ENCODE data around the gene ZNF652.
"Not testable (repeated sequence)": the region's sequence is repeated elsewhere in the genome, so short reads cannot be mapped to it uniquely, and the experiment has no call there.

Gene ZNF652

DNA sequence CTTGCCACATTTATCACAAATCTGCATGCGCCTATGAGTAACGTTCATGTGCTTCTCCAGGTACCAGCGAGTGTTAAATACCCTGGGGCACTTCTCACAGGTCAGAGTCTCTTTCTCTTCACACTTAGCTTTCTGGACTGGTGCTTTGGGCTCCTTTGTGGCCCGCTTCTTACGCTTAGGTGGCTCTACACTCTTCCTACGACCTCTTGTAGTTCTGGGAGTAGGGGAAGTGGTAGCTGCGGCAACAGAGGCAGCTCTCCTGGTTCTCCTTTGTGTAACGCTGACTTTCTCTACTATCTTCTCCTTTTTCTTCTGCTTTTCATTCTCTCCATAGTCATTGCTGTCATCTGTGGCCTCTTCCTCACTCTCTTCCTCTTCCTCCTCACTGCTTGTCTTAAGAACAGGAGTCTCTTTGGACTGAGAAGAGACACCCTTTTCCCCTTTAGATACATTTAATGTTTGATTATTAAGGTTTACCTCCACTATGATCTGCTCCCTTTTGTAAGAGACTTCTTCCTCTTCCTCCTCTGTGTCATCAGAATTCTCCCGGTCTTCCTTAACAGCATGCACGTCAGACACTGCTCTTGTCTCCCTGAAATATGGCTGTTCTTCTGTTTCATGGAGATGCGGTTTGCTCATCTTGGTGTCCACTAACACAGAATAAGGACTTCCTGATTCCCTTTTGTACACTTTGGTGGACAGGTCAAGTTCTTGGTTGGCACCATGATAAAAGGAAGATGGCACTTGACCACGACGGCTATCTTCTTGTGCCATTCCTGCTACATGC lies 45.0 kb downstream of the ZNF652 start:
- DNase-seq (ENCODE audit: low read depth in 2 of 3, low spot score in 2 of 3), result no peak

DNA sequence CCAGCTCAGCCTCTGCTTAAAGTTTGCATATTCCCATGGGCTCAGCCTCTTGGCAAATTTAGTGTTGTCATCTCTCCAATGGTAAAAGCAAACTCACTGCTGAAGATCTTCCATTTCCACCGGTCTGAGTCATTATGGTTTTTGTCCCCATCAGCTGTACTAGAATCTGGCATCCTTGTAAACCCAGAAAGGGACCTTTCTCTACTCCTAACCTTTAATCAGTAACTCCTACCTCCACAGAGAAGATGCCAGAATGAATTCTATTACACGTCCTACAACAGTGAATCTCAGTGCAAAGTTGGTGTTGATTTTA lies 45.8 kb downstream of the ZNF652 start:
- no peak for DNase-seq (ENCODE audit: low read depth in 2 of 3, low spot score in 2 of 3)

DNA sequence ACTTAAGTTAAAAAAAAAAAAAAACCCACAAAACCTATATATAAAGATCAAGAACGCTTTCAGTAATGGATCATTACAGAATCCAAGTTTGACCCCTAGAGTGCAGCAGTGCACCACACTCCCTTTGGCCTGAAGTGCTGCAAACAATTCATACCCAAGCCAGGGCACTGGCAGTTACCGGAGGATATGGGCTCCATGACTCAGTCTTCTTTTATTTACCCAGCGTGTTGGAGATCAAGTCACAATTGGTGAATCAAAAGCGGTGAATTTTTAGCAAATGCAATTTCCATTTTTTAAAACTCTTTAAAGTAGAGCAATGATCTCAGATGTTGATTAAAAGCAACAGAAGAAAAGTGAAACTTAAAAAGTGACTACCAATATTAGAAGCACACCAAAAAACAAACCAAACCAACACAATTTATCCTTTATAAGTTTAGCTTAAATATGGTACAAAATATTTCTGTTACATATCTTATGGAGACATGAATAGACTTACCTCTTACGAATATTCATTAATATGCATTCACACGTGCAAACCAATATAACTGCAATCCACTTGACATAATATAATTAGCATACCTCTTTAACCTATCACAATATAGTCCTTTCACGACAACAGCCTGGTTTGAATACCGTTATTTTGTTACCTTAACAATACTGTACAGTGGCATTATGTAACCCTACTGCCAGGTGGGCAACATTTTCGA lies 46.3 kb downstream of the ZNF652 start:
- peak; percentile 17 to 50 (median 48) for DNase-seq (ENCODE audit: low read depth in 2 of 3, low spot score in 2 of 3)

DNA sequence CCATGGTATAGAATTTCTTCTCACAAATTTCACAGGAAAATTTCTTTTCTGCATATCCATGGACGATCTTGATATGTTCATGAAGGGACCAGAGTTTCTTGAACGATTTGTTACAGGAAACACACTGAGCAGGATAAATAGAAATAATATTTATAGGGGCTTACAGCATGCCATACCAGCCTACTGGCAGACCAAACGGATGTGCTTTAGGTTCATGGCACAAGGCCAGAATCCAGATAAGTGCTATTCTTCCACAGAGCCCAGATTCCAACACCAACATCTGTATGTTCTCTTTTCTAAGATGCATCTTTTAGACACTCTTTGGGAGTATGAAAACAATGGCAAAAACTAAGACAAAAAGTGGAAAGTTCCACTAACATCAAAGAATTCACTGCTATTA lies 49.3 kb downstream of the ZNF652 start:
- no peak for DNase-seq (ENCODE audit: low read depth in 2 of 3, low spot score in 2 of 3)

DNA sequence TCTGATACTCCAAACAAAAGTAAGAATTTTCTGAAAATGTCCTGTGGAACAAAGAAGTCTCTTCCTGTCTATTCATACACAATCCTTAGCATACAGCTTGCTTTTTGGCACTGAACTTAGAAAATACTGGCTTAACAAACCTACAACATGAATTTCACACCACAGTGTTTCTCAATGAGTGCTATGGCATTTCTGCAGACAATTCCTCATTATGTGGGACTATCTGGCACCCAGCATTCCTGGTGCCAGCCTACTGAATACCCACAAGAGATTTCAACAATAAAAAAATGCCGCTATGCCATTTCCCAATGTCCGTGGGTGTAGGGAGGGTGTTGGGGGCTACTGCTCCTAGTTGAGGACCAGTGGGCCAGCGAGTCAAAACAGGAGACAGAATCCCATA lies 62.1 kb downstream of the ZNF652 start:
- no peak for DNase-seq (ENCODE audit: low read depth in 2 of 3, low spot score in 2 of 3)

DNA sequence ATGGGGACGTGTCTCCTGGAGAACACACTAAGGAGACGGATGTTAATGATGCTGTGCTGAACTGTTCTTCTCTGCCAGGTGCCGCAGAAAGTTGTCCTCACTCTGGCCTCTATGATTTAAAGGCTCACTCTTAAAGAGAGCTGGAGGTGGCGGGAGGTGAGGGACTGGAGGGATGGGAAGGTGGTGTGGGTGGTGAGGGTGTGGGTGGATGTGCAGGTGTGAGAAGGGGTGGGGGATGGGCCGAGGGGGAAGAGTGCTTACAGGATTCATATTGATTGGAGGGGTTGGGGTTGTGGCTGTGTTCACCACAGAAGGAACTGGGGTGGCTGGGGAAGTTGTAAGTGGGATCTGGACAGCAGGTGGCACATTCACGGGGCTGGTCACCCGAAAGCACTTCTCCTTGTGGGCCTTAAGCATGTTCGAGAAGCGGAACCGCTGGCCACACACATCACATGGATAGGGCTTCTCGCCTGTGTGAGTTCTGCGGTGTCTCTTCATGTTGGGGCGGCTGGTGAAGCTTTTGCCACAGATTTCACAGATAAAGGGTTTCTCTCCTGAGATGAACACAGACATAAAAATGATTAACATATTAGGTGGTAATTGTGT lies 63.6 kb downstream of the ZNF652 start:
- DNase-seq (ENCODE audit: low read depth in 2 of 3, low spot score in 2 of 3), result no peak

DNA sequence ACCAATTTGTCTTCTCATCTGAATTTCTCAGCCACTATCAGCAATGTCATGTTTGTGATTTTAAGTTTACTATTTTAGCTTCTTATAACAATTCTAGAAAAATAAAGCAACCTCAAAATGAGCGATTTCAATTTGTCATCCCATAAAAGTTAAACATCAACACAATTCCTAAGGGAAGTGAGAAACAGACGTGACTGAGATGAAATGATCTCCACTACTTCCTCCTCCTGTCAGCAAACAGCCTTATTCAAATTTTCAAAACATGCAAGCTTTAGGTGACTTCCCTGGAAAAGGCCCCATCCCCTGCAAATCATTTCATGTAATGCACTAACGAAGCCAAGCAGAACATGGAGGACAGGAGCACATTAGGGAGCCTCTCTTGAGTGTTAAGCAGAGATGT lies 64.9 kb downstream of the ZNF652 start:
- DNase-seq (ENCODE audit: low read depth in 2 of 3, low spot score in 2 of 3), result no peak

DNA sequence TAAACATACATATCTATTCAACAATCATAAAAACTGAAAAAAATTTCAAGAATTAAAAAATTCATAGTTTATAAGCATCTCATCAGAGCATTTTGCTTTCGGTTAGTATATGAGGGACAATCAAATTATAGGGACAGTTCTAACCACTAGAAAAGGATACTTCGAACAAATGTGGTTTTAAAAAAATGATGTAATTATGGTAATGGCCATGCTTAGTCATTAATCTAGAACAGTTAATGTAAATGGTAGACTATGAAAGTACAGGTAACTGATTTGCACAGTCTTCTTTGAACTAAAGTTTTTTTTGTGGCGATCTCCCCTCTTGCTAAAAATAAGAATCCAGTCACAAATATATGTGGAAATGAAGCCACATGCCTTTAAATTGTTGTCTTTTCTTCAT lies 67.9 kb downstream of the ZNF652 start:
- DNase-seq (ENCODE audit: low read depth in 2 of 3, low spot score in 2 of 3), result no peak

DNA sequence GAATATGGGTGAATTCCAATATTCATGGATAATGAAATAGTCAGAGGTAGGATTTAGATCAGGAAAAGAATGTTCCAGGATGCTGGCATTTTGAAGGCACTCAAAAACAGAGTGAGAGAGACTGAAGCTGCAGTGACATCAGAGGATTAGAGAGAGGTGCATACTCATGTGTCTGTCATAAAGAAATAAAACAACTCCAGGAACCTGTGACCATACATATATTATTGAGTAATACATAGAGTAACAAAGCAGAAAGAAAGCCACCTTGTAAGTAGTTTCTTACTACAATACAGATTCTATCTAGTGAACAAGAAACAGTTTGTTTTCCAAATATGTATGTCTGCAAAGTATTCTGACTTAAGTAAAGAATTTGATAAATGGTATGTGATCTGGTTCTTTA lies 69.1 kb downstream of the ZNF652 start:
- DNase-seq (ENCODE audit: low read depth in 2 of 3, low spot score in 2 of 3), result no peak

DNA sequence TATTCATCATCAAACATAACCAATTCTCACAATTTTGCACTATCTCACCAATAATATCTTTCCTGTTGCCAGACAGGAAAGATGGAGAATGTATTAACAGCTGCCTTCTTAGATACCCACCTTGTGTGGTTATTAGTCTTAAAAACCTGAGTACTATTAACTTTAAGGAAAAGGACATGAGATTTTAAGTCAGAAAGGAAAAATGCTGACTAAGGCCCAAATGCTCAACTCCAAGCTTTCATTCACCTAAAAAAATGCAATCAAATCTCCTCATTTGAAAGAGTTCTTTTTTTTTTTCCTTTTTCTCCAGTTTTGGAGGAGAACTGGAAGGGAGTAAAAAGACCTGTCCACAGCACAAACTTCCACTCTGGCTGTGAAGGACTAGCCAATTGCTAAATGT lies 70.1 kb downstream of the ZNF652 start:
- DNase-seq (ENCODE audit: low read depth in 2 of 3, low spot score in 2 of 3), result no peak

DNA sequence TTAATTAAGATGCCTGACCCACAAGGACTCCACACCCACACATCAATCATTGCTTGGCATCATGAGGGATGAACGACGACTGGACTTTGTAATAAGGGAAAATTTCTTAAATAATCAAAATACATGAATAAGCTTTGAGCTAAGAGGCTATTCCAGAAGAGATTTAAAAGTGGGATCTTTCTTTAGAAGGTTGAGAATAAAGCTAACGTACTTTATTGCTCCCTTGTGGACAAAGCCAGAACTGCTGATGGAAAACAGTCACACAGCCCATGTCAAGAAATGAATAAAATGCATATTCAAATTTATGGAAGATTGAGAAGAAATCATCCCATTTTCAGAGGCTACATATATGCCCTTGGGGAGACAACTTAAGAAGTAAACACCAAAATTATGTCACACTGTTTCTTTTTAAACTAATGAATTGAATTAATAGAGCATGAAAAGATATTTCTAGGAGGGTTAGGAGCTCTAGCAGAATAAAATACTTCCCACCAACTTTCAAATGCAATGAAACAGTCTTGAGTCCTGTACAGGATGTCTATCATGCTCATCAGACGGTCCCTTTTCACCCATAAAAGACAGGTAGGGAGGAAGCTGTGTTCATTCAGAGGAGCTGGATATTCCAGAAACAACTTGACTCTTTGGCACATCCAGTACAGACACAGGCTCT lies 71.2 kb downstream of the ZNF652 start:
- no peak for DNase-seq (ENCODE audit: low read depth in 2 of 3, low spot score in 2 of 3)

DNA sequence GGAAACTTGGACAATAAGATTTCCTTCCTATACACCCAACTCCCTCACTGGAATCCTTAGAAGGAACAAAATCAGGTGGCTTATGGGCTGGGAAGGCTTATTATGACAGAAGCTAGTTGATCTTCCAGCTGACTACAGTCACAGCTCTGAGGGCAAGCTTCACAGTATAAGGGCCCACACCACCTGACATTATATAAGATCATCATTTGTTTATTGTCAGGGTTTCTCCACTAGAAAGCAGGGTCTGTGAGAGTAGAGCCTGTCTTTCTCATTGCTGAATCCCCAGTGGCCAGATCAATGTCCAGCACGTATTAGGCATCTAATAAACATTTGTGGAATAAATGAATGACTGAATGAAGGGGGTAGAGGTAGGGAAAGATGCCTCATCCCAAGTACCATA lies 73.7 kb downstream of the ZNF652 start:
- no peak for DNase-seq (ENCODE audit: low read depth in 2 of 3, low spot score in 2 of 3)

DNA sequence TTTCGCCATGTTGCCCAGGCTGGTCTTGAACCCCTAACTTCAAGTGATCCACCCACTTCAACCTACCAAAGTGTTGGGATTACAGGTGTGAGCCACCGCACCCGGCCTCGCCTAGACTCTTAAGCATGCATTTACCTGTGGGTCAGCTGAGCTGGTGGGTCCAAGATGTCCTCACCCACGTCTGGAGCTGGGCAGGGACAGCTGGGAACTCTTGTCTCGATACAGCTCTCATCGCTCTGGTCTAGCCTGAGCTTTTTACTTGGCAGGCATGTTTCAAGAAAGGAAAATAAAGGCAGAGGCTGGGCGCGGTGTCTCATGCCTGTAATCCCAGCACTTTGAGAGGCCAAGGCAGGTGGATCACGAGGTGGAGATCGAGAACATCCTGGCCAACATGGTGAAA lies 74.6 kb downstream of the ZNF652 start:
- DNase-seq (ENCODE audit: low read depth in 2 of 3, low spot score in 2 of 3), result no peak

DNA sequence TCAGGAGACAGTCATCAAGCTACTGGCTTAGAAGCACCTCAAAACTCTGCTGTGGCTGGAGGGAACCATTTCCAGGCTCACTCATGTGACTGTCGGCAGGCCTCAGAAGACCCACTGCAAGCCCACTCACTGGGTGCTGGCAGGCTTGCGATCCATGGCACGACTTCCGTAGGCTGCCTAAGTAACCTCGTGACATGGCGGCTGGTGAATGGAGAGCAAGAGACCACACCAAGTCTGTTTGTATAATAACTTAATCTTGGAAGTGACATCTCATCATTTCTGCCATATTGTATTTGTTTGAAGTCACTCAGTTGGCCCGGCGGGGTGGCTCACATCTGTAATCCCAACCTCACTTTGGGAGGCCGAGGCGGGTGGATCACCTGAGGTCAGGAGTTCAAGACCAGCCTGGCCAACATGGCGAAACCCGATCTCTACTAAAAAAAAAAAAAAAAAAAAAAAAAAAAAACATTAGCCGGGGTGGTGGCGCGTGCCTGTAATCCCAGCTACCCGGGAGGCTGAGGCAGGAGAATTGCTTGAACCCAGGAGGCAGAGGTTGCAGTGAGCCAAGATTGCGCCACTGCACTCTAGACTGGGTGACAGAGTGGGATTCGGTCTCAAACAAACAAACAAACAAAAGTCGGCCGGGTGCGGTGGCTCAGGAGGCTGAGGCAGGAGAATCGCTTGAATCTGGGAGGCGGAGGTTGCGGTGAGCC lies 75.6 kb downstream of the ZNF652 start:
- not testable (repeated sequence) for DNase-seq (ENCODE audit: low read depth in 2 of 3, low spot score in 2 of 3)

DNA sequence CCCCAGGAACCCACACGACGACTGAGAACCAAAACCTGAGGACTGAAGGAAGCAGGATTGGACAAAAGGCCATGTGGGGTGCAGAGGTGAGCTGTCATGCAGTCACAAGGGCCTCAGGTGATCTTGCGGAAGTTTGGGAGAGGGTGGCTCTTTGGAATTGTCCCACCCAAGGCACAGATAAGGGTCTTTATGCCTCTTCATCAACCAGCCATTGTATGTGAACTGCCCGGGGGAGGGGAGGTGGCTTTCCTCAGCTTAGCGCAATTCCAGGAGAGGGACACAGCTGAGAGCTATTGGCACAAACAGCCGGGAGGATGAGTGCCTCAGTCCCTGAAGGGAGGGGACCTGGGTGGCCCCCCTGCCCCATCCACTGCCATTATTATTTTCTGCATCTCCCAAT lies 76.3 kb downstream of the ZNF652 start:
- no peak for DNase-seq (ENCODE audit: low read depth in 2 of 3, low spot score in 2 of 3)

DNA sequence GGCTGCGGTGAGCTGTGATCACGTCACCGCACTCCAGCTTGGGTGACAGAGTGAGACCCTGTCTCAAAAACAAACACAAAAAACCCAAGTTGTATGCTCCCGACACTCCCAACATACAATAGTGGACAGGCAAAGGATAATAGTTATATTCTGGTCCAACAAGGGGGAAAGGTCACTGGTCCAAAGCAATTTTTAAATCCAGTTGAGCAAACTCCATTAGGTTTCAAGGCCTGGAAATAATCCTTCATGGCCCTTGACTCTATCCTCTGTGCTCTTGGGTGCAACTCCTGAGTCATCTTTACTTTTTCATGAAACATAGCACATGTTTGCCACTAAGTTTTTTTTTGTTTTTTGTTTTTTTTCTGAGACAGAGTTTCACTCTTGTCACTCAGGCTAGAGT lies 81.1 kb downstream of the ZNF652 start:
- DNase-seq (ENCODE audit: low read depth in 2 of 3, low spot score in 2 of 3), result no peak

DNA sequence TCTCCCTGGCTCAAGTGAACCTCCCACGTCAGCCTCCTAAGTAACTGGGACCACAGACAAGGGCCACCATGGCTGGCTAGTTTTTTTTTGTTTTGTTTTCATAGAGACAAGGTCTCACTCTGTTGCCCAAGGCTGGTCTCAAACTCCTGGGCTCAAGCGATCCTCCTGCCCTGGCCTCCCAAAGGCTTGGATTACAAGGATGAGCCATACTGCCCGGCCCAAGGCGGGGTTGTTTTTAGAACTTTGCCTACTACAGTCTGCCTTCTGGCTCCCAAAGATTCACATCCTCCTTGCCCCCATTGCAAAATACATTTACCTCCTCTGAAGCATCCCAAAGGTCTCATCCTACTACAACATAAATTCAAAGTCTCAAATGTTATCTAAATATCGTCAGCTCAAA lies 82.0 kb downstream of the ZNF652 start:
- no peak for DNase-seq (ENCODE audit: low read depth in 2 of 3, low spot score in 2 of 3)

DNA sequence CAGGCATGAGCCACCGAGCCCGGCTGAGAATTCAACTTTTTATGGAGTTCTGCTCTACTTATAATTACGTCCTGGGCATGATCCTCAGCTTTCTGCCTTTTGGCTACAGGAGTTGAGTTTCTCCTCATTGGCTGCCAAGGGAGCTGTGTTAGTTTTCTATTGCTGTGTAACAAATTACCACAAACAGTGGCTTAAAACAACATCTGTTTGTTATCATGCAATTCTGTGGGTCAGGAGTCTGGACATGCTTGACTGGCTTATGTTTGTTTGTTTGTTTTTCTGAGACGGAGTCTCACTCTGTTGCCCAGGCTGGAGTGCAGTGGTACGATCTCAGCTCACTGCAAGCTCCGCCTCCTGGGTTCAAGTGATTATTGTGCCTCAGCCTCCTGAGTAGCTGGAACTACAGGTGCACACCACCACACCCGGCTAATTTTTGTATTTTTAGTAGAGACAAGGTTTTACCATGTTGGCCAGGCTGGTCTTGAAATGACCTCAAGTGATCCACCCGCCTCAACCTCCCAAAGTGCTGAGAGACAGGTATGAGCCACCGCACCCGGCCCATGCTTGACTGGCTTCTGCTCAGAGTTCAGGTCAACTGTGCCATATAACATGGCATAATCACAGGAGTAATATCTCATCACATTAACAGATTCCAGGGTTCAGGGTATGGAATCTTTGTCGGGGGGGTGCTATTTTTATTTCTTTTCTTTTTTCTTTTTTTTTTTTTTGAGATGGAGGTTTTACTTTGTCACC lies 82.6 kb downstream of the ZNF652 start:
- not testable (repeated sequence) for DNase-seq (ENCODE audit: low read depth in 2 of 3, low spot score in 2 of 3)

DNA sequence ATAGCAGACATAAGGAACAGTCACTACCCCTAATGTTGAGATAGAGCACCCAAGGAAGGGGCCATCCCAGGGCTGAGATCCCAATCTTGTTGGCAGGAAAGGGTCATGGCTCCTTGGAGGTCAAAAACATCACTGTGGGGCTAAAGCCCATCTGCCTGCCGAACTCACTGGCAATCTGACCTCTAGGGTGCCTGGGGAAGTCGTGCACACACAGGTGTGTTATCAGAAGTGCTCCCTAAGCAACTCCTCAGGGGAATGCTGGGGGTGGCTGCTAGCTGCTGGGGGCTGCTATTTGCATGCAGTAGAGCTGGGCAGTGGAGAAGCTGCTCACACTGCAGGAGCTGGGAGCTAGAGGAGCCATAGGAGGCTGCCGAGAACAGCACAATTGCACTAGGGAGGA lies 84.0 kb downstream of the ZNF652 start:
- DNase-seq (ENCODE audit: low read depth in 2 of 3, low spot score in 2 of 3), result no peak

DNA sequence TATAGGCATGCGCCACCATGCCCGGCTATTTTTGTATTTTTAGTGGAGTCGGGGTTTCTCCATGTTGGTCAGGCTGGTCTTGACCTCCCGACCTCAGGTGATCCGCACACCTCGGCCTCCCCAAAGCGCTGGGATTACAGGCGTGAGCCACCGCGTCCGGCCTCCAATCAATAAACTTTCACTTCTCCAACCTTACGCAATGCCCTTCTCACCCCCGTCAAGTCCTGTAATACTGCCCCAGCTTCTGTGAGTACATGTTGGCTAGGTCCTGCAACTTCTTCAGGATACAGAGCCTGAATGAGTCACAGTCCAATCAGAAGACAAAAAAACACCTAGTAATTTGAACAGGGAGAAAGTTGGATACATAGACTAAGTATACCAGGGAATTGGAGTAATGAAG lies 84.4 kb downstream of the ZNF652 start:
- no peak for DNase-seq (ENCODE audit: low read depth in 2 of 3, low spot score in 2 of 3)

DNA sequence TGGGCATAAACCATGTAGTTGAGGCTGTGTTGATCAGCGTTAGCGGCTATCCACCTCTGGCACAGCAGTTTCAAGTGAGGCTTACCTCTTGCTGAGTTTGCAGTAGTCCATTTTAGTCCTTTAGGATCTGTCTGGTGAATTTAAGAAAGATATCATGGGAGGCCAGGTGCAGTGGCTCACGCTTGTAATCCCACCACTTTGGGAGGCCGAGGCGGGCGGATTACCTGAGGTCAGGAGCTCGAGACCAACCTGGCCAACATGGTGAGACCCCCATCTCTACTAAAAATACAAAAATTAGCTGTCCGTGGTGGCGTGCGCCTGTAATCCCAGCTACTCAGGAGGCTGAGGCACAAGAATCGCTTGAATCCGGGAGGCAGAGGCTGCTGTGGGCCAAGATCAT lies 86.1 kb downstream of the ZNF652 start:
- DNase-seq (ENCODE audit: low read depth in 2 of 3, low spot score in 2 of 3), result not testable (repeated sequence)

Data from activated CD8-positive, alpha-beta memory T cell treated with anti-CD3 and anti-CD28 coated beads for 48 hours (primary cell).